ENCODE data around the gene ZNF688.
"Not testable (repeated sequence)": the region's sequence is repeated elsewhere in the genome, so short reads cannot be mapped to it uniquely, and the experiment has no call there.

ZNF688 gene

GRCh38 chr16:30523768-30524574 lies 47.5 kb downstream of the ZNF688 start:
- DNase-seq (ENCODE audit: insufficient read length, low spot score) (no peak), FAIRE-seq (no peak)
- no peak for TF ChIP-seq CTCF (IDR thresholded peaks at IDR 0.05; ENCODE audit: insufficient read depth, missing control alignments)

- not testable (repeated sequence) for DNase-seq (ENCODE audit: insufficient read length, low spot score); FAIRE-seq
Observed at GRCh38 chr16:30522702-30523463, 48.6 kb downstream of the ZNF688 start.

GRCh38 chr16:30521873-30522641 lies 49.5 kb downstream of the ZNF688 start:
- DNase-seq (ENCODE audit: insufficient read length, low spot score) (no peak), FAIRE-seq (no peak)
- no peak for TF ChIP-seq CTCF (IDR thresholded peaks at IDR 0.05; ENCODE audit: insufficient read depth, missing control alignments)

- no peak for TF ChIP-seq CTCF (IDR thresholded peaks at IDR 0.05; ENCODE audit: insufficient read depth, missing control alignments)
- no peak for DNase-seq (ENCODE audit: insufficient read length, low spot score)
- no peak for FAIRE-seq
Observed at GRCh38 chr16:30521476-30521872, 50.0 kb downstream of the ZNF688 start.

Data from D721Med (cell line).